ENCODE measurements around the gene KCTD10.

- no peak for TF ChIP-seq CTCF (IDR thresholded peaks at IDR 0.05)
- no peak for TF ChIP-seq POLR2A (IDR thresholded peaks at IDR 0.05)
Measured at GRCh38 chr12:109461846-109462756, 15.0 kb downstream of the KCTD10 start.
